Measurements from ENCODE around the gene ADH5.

- TF ChIP-seq EP300 (IDR thresholded peaks at IDR 0.05; ENCODE audit: borderline replicate concordance) (no peak), NFIC (IDR thresholded peaks at IDR 0.05) (no peak), RAD21 (IDR thresholded peaks at IDR 0.05; ENCODE audit: low read depth) (no peak), YY1 (IDR thresholded peaks at IDR 0.05; ENCODE audit: low read depth) (no peak), TAF1 (IDR thresholded peaks at IDR 0.05; ENCODE audit: low read depth) (no peak), FOXM1 (IDR thresholded peaks at IDR 0.05; ENCODE audit: borderline replicate concordance, low read depth) (no peak), ZBTB7A (IDR thresholded peaks at IDR 0.05; ENCODE audit: low read depth) (no peak), CREB1 (IDR thresholded peaks at IDR 0.05; ENCODE audit: low read depth) (no peak)
- TF ChIP-seq, protein P1, sequence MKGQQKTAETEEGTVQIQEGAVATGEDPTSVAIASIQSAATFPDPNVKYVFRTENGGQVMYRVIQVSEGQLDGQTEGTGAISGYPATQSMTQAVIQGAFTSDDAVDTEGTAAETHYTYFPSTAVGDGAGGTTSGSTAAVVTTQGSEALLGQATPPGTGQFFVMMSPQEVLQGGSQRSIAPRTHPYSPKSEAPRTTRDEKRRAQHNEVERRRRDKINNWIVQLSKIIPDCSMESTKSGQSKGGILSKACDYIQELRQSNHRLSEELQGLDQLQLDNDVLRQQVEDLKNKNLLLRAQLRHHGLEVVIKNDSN (IDR thresholded peaks at IDR 0.05), result no peak
- TF ChIP-seq, protein P2, sequence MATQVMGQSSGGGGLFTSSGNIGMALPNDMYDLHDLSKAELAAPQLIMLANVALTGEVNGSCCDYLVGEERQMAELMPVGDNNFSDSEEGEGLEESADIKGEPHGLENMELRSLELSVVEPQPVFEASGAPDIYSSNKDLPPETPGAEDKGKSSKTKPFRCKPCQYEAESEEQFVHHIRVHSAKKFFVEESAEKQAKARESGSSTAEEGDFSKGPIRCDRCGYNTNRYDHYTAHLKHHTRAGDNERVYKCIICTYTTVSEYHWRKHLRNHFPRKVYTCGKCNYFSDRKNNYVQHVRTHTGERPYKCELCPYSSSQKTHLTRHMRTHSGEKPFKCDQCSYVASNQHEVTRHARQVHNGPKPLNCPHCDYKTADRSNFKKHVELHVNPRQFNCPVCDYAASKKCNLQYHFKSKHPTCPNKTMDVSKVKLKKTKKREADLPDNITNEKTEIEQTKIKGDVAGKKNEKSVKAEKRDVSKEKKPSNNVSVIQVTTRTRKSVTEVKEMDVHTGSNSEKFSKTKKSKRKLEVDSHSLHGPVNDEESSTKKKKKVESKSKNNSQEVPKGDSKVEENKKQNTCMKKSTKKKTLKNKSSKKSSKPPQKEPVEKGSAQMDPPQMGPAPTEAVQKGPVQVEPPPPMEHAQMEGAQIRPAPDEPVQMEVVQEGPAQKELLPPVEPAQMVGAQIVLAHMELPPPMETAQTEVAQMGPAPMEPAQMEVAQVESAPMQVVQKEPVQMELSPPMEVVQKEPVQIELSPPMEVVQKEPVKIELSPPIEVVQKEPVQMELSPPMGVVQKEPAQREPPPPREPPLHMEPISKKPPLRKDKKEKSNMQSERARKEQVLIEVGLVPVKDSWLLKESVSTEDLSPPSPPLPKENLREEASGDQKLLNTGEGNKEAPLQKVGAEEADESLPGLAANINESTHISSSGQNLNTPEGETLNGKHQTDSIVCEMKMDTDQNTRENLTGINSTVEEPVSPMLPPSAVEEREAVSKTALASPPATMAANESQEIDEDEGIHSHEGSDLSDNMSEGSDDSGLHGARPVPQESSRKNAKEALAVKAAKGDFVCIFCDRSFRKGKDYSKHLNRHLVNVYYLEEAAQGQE (IDR thresholded peaks at IDR 0.05; ENCODE audit: low read depth), result no peak
These were observed 34.1 kb downstream of the ADH5 start for GRCh38 chr4:99054428-99054994.

All from Ishikawa (cell line).